HG03025 (cell line): Measurements from ENCODE around the gene SYCE1.
A peak's percentile ranks its signal among the peaks of the same experiment; 100 is the strongest.
"Not testable (repeated sequence)": the region's sequence is repeated elsewhere in the genome, so short reads cannot be mapped to it uniquely, and the experiment has no call there.

Experiments
- ATAC-seq: cut with Tn5 transposase; IDR thresholded peaks from one replicate; pipeline ENCODE4 v1.9.1; 2021; ENCODE audit warnings: mild to moderate bottlenecking, moderate library complexity; ENCODE audit not compliant: unreplicated experiment, low FRiP score

SYCE1 gene

DNA sequence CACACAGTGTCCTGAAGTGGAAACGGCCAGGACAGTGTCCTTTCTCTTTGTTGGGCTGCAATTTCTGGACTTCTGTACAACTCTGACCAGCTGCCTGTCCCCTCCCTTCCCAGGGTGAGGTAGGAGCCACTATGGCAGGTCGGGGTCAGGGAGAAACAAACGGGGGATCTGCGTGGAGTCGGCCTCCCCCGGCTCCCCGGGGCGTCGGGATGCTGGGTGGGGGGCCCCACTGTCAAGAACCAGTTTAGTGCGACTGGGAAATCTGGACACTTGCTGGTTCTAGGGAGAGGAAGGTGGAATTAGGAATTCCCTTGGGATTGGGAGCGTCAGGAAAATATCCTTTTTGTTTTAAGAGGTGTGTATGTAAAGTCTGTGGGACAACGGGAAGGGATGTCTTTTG, 567 bp downstream of the SYCE1 start:
- no peak for ATAC-seq

DNA sequence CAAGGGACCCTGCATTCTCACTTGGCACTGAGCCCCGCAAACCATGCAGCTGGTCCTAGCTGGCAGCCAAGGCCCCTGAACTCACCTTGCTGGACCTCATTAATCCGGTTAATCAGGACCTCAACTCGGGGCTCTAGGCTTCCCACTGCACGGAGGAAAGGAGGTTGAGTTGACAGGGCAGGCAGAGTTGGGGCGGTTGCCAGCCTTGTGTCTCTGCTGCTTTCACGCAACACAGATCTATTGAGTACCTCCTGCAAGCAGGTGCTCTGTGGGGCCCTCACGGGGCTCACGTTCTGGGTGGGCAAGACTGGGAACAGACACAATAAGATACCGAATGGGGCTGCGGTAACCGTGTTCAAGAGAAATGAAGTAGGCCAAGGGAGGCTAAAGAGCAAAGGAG, 6.2 kb downstream of the SYCE1 start:
- ATAC-seq = no peak

- no peak for ATAC-seq
Measured at GRCh38 chr10:133557381-133557780, 8.0 kb downstream of the SYCE1 start.

- no peak for ATAC-seq
Measured at GRCh38 chr10:133555521-133555920, 9.9 kb downstream of the SYCE1 start.

- no peak for ATAC-seq
Measured at GRCh38 chr10:133554600-133554999, 10.8 kb downstream of the SYCE1 start.

GRCh38 chr10:133544506-133544905, 20.9 kb downstream of the SYCE1 start:
- ATAC-seq = no peak

GRCh38 chr10:133541441-133541975, 23.9 kb downstream of the SYCE1 start:
- not testable (repeated sequence) for ATAC-seq

DNA sequence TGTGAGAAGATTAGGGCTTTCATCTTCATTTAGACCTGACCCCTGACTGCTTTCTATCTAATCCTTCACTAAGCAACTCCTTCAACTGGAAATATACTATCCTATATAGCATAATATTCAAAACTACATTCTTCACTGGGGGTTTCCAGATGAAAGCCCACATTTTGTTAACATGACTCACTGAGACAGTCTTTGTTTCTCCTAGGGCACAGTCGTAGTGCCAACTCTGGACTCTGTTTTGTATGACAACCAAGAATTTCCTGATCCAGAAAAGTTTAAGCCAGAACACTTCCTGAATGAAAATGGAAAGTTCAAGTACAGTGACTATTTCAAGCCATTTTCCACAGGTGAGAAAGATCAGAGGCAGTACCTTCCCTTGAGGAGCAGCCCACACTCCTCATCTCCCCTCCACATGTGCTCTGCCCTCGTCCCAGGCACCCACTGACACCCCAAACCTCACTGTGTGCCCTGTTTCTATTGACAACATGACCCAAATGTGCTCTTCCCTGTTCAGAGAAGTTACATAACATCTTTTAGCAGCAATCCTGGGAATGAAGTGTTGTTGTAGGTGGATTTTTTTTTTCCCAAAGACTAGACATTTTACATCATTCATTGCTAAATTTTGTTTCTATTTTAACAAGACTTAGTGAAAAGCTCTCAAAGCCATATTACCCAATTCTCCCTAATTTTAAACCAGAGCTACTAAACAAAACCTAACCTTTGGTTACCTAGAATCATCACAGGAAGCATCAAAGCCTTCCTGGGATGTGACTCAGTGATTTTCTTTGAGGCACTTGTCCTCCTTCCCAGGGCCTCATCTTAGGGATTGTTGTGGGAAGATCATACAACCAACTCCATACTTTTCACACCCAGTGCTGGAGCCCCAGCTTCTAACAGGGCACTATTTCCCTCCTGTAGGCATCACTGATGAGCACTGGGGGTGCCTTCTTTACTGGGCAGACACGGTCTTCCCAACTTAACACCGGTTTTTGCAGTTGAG, 27.5 kb downstream of the SYCE1 start:
- ATAC-seq = no peak

DNA sequence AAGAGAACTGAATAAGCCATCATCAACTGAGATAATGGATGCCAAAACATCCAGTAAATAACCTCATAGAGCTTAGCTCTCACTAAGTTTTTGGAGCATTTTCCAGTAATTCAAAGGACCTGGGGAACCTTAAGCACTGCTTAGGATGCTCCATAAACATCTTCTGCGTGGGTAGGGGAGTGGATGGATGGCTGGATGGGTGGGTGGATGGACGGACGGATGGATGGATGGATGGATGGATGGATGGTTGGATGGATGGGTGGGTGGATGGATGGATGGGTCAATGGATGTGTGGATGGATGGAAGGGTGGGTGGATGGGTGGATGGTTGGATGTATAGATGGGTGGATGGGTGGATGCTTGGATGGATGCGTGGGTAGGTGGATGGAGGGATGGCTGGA, 29.2 kb downstream of the SYCE1 start:
- ATAC-seq = no peak

DNA sequence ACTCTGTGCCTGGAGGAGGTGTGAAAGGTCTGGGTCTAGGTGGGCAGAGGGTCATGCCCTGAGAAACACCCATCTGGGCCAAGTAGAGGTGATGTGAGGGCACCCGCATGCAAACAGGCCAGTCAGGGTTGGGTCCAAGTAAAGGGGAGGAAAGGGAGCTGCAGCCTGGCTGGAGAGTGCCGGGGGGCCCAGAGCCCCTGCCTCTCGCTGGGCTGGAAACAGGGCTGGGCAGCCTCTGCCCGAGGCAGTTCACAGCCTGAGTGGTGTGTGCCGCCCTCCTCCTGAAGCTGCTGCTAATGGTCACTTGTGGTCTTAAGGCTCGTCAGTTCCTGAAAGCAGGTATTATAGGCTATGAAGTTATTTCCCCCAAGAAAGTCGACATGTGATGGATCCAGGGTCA, 31.0 kb downstream of the SYCE1 start:
- ATAC-seq = no peak

- ATAC-seq = no peak
Measured at GRCh38 chr10:133532871-133533270, 32.5 kb downstream of the SYCE1 start.

GRCh38 chr10:133530506-133530905, 34.9 kb downstream of the SYCE1 start:
- ATAC-seq = no peak

GRCh38 chr10:133529576-133529946, 35.8 kb downstream of the SYCE1 start:
- ATAC-seq = no peak

GRCh38 chr10:133528845-133529575, 36.4 kb downstream of the SYCE1 start:
- ATAC-seq = no peak

GRCh38 chr10:133528296-133528844, 37.0 kb downstream of the SYCE1 start:
- no peak for ATAC-seq

- ATAC-seq = no peak
Measured at GRCh38 chr10:133527771-133528271, 37.6 kb downstream of the SYCE1 start.

DNA sequence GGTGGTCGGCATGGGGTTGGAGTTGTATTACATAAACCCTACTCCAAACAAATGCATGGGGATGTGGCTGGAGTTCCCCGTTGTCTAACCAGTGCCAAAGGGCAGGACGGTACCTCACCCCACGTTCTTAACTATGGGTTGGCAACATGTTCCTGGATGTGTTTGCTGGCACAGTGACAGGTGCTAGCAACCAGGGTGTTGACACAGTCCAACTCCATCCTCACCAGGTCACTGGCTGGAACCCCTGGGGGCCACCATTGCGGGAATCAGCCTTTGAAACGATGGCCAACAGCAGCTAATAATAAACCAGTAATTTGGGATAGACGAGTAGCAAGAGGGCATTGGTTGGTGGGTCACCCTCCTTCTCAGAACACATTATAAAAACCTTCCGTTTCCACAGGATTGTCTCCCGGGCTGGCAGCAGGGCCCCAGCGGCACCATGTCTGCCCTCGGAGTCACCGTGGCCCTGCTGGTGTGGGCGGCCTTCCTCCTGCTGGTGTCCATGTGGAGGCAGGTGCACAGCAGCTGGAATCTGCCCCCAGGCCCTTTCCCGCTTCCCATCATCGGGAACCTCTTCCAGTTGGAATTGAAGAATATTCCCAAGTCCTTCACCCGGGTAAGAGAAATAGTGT, 38.3 kb downstream of the SYCE1 start, which contains the start of gene CYP2E1:
Gene CYP2E1, plus strand, starts transcription at position 407 of the 632 bp plus-strand sequence. Its CDS starts 33 bp downstream, at position 440.
- no peak for ATAC-seq

DNA sequence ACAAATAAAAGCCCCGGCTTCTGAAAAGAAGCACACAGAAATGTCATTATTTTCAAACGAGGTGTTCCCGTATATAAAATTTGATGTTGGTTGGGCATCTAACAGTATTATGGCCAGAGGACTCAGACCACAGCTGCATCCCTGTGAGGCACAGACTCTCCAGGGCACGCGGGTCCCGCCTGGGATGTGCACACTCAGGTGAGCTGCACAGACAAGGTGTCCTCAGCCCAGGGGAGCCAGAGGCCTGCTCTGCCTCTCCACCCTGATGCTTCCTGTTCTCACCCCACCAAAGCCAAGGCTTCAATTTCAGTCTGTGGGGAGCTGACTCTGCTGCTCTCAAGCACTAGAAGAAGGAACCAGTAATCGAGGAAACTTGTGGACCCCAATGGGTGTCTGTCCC, 39.9 kb downstream of the SYCE1 start:
- ATAC-seq = no peak

- ATAC-seq = no peak
Measured at GRCh38 chr10:133523631-133524203, 41.7 kb downstream of the SYCE1 start.

DNA sequence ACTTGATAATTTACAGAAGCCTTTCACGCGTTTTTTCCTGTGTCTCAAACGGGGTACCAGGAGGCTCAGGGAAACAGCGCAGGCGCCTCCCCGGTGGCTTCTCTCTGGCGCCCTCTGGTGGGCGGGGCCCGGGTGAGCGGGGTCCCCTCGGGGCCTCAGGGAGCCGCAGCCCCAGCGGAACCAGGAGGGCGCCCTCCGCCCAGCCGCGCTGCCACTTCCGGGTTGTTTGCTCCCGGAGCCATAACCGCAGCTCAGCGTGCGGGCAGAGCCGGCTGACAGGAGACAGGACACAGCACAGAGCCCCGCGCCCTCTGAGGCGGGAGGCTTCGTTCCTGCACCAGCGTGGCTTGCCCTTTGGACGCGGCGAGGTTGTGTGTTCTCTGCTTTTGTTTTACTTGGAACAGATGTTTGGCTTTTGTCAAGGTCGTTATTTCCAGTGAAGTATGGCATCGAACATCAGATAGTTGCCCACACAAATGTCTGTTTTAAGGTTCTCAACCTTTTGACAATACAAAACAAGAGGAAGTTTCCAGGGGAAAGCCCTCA, 45.1 kb downstream of the SYCE1 start:
- ATAC-seq = peak; percentile 83
